GM20431 (cell line): Measurements from ENCODE around the gene NEK9.

Experiments used
- in situ Hi-C: fragments of 300-500 bp; cut with MseI, MboI; formaldehyde crosslinking; loops from one replicate; pipeline ENCODE4 v1.15.0; 2020; ENCODE audit warnings: low sequenced_read_pairs; ENCODE audit not compliant: unreplicated experiment

Gene NEK9

GRCh38 chr14:75147423-75148071 is 20.7 kb upstream of the NEK9 start:
- in situ Hi-C loops: loop anchor here (25.0 kb wide), 1 partner anchor 315 kb away; no protein-coding TSS in a partner anchor

GRCh38 chr14:75144944-75145343 is 18.1 kb upstream of the NEK9 start:
- in situ Hi-C loops: loop anchor here (25.0 kb wide), 1 partner anchor 317 kb away; no protein-coding TSS in a partner anchor

DNA sequence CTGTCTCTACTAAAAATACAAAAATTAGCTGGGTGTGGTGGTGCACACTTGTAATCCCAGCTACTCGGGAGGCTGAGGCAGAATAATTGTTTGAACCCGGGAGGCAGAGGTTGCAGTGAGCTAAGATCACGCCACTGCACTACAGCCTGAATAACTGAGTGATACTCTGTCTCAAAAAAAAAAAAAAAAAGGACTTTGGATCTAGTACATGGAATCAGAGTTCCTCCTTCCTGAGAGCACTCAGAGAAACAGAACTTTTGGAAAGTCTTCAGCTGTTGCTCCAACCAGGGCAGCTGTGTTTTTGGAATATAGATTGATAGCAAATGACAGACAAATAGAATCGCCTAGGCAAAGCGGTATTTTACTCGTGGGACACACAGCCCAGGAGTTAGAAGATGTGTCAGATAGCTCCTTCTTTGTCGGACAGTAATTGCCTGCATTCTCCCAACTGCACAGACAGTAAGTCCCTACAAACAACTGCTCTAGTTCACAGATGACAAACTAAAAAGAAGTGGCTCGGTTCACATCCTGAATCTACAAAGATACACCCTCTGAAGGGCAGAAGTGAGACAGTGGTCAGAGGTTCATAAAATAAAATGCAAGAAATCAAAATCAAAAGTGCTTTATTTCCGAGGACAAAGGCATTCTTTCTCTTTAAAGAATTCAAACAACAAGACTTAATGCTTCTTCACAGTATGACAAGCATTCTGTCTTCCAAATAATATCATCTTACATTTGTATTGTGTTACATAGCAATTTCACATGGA is 17.1 kb upstream of the NEK9 start:
- in situ Hi-C loops: loop anchor here (25.0 kb wide), 1 partner anchor 318 kb away; no protein-coding TSS in a partner anchor

DNA sequence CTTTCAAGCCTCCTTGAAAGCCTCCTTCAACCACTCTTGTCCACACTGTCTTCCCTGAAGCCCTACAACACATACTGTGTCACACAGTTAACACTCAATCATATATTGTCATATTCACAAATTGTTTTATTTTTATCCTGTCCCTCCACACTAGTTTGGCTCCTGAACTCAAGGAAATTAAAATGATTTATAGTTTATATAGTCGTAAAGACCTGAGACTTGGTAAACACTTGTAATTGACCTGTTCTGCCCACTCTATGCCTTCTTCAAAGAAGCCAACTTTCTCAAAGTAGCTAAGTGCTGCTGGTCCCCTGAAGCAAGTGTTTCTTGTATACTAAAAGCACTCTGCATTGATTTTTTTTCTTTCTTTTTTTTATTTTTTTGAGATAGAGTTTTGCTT is 15.6 kb upstream of the NEK9 start:
- in situ Hi-C loops: loop anchor here (25.0 kb wide), 1 partner anchor 320 kb away; no protein-coding TSS in a partner anchor

DNA sequence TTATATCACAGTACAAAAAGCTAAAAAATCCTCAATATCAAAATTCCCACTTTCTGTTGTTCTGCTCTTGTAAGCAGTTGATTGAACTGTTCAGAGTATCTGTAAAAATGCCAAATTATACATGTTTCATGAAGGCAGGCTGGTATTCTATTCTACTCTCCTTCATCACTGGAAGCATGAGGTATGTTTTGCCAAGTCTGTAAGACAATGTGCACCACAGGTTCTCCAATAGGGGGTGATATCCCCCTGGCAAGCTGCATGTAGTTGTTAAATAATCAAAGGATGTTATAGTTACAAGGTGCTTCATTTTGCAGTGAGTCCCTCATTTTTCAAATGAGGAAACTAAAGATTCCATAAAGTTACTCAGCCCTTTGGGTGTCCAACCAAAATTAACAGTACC is 15.1 kb upstream of the NEK9 start:
- in situ Hi-C loops: loop anchor here (25.0 kb wide), 1 partner anchor 320 kb away; no protein-coding TSS in a partner anchor

- in situ Hi-C loops: loop anchor here (25.0 kb wide), 1 partner anchor 321 kb away; no protein-coding TSS in a partner anchor
Observed at GRCh38 chr14:75141062-75141461, 14.2 kb upstream of the NEK9 start.

- in situ Hi-C loops: loop anchor here (25.0 kb wide), 1 partner anchor 322 kb away; no protein-coding TSS in a partner anchor
Observed at GRCh38 chr14:75140620-75141019, 13.8 kb upstream of the NEK9 start.

DNA sequence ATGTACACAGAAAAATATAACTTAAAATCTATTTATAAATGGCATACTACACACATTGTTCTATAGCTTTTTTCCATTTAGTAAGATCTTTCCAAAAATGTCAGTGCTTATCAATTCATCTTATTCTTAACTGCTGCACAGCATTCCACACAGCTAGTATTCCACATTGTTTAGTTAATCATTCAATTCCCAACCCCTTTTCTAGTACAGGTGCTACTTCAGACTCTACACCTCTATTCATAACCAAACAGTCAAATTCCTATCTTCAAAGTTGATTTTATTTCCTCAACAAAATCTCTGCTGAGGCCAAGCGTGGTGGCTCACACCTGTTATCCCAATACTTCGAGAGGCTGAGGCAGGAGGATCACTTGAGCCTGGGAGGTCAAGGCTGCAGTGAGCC is 12.3 kb upstream of the NEK9 start:
- in situ Hi-C loops: loop anchor here (10.0 to 25.0 kb wide), 2 partner anchors 156 to 323 kb away; no protein-coding TSS in a partner anchor

DNA sequence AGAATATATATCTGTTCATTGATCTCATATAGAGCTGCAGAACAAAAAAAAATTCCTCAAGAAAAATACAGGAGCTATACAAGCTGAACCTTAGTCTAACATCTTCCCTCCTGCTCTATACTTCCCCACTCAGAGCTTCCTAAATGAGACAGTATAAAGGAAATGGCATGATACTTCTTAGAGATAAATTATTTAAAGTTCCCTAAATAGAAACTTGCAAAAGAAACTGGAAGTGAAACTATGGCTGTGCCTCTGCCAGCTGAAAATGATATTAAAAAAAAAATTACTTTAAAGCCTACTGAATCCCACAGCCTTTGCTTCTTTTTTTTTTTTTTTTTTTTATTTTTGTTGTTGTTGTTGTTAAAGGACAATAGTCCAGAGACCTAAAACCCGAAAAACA is 11.6 kb upstream of the NEK9 start:
- in situ Hi-C loops: loop anchor here (10.0 to 25.0 kb wide), 2 partner anchors 156 to 324 kb away; no protein-coding TSS in a partner anchor

GRCh38 chr14:75134644-75135043 is 7.8 kb upstream of the NEK9 start:
- in situ Hi-C loops: loop anchor here (10.0 to 25.0 kb wide), 2 partner anchors 160 to 328 kb away; no protein-coding TSS in a partner anchor

- in situ Hi-C loops: loop anchor here (10.0 to 25.0 kb wide), 2 partner anchors 161 to 329 kb away; no protein-coding TSS in a partner anchor
Observed at GRCh38 chr14:75133597-75133996, 6.7 kb upstream of the NEK9 start.

DNA sequence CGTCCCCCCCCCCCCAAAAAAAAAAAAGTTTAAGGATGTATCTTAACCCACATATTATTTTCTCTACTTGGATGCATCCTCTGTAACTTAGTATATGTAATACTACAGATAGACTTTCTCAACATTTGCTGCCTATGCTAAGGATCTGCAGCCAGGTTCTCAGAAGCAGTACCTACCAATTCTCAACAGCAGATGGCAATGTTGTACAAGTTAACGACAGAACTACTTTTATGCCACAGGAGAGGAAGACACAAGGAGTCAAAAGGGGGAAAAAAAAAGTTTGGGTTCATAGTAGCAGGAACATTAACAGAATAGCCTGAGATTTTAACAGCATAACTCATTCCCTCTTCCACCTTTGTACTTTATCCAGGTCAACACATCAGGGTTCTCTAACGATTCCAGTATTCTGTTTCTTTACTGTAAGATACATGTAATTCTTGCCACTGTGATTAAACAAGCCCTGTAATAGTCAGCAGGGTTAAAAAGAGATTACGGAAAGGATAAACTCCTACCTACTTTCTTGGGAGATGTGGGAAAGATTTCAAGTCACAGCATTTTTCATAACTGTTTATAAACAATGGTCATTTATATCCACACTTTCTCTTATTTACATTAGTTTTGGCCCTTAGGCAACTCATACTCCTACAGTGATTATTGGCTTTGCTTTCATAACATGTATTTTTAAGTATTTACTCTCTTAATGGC is 5.7 kb upstream of the NEK9 start:
- in situ Hi-C loops: loop anchor here (10.0 to 25.0 kb wide), 2 partner anchors 162 to 330 kb away; no protein-coding TSS in a partner anchor

GRCh38 chr14:75128596-75128990 is 1.7 kb upstream of the NEK9 start:
- in situ Hi-C loops: loop anchor here (25.0 kb wide), 1 partner anchor 334 kb away; no protein-coding TSS in a partner anchor

DNA sequence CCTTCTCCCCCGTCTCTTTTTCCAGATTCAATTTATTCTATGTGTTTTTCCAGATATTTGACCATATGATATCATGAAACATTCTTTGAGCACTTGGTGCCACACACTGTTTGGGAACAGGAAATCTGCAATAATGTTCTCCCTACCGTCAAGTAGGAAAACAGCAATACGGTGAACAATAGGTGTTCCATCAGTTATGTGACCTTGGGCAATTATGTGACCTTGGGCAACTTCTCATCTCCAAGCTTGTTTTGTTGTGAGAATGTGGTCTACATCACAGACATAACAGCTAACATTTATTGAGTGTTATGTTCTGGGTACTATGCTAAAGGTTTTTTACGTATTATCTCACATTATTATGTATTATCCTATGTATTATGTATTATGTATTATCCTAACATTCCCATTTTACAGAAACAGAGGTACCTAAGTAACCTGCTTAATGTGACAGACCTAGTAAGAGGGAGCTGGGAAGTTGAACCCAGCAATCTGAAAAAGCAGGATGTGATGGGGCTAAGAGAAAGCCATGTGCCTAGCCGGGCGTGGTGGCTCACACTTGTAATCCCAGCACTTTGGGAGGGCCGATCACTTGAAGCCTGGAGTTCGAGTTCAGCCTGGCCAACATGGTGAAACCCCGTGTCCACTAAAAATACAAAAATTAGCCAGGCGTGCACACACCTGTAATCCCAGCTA is 1.2 kb upstream of the NEK9 start:
- in situ Hi-C loops: loop anchor here (25.0 kb wide), 1 partner anchor 334 kb away; no protein-coding TSS in a partner anchor

GRCh38 chr14:75127474-75127820 is 599 bp upstream of the NEK9 start:
- in situ Hi-C loops: loop anchor here (25.0 kb wide), 1 partner anchor 335 kb away; no protein-coding TSS in a partner anchor

DNA sequence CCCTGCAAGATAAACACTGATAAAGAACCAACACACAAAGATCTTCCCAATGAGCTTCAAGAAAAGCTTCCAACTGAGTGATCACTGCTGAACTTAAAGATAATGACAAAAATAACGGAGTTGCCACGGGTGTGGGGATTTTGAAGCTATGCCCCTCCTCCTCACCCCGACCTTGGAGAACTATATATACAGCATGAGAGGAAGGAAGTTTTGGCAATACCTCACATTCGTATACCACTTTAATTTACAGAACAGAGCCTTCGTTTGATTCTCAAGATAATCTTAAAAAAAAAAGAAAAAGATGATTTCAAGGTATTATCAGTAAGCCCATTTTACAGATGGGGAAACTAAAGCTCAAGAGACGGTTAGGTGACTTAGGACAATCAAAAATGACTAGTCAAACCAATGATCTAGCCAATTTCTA is 715 bp downstream of the NEK9 start:
- in situ Hi-C loops: loop anchor here (25.0 kb wide), 1 partner anchor 336 kb away; no protein-coding TSS in a partner anchor

DNA sequence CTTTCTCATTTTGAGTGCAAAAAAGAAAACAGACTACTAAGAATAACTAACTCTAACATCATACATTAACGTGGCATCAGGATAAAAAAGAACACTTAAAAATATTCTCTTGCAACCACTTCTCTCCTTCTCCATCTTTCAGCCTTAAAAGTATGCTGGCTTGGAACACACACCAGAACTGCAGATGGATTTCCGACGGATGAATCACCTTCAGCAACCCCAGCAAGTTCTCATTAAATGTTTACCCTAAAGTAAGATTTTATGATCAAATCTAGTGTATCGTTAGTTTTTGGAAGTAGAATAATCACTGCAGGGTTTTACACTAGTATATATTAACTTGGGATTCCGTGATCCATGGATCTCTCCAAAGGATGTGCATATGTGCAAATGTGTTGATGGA is 1.2 kb downstream of the NEK9 start:
- in situ Hi-C loops: loop anchor here (25.0 kb wide), 1 partner anchor 337 kb away; no protein-coding TSS in a partner anchor

- in situ Hi-C loops: no loop called here
Observed at GRCh38 chr14:75123991-75124390, 2.9 kb downstream of the NEK9 start.

DNA sequence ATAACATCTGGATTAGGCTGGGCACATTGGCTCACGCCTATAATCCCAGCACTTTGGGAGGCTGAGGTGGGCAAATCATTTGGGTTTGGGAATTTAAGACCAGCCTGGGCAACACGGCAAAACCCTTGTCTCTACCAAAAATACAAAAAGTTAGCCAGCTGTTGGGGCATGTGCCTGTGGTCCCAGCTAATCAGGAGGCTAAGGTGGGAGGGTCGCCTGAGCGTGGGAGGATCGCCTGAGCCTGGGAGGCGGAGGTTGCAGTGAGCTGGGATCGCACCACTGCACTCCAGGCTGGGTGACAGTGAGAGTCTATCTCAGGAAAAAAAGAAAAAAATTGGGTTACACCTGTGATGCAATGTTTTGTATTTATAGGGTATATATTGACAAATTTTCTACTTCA is 5.3 kb downstream of the NEK9 start:
- in situ Hi-C loops: no loop called here
